Testis (tissue), 3 donors: ENCODE data around the gene EIF2S2. TPM values are rescaled to one million over a fixed set of nuclear protein-coding genes. Genes with fewer than 3 reads are reported as not detected.

Source experiments
- DNase-seq: peaks from one replicate; pipeline ENCODE4 v3.0.0-alpha.2; 2019
- H3K27ac ChIP-seq, 2 donors: fragments of 200-600 bp; sonication (generic); one replicate each; pipeline ENCODE4 v1.5.1; 2019
- H3K27me3 ChIP-seq: fragments of 200-600 bp; sonication (generic); one replicate; pipeline ENCODE4 v1.5.1; 2019
- H3K36me3 ChIP-seq: fragments of 200-600 bp; sonication (generic); one replicate; pipeline ENCODE4 v1.5.1; 2017; ENCODE audit warnings: low read depth; ENCODE audit errors: missing control alignments
- H3K4me1 ChIP-seq: fragments of 200-600 bp; sonication (generic); one replicate; pipeline ENCODE4 v1.5.1; 2019
- H3K4me3 ChIP-seq, 2 donors: fragments of 200-600 bp; sonication (generic); one replicate each; pipeline ENCODE4 v1.5.1; 2017 to 2019
- H3K9me3 ChIP-seq: fragments of 200-600 bp; sonication (generic); one replicate; pipeline ENCODE4 v1.5.1; 2017
- CTCF ChIP-seq, 3 experiments: fragments of 450-650 bp in 2 of 3; fragments of 200-600 bp in 1 of 3; sonication (generic) in 1 of 3; IDR thresholded peaks; one replicate each; pipeline ENCODE4 v1.5.1; 2016 to 2019; ENCODE audit warnings: antibody characterized with exemption in 3 of 3, mild to moderate bottlenecking in 2 of 3, moderate library complexity in 1 of 3
- POLR2A ChIP-seq: fragments of 450-650 bp; IDR thresholded peaks from one replicate; pipeline ENCODE4 v1.6.1; 2017; ENCODE audit warnings: antibody characterized with exemption, mild to moderate bottlenecking, moderate library complexity
- WGBS, 2 donors: methylation state at CpG; one replicate each; pipeline ENCODE4 v1.1.5; 2018; 5-methylcytosine and 5-hydroxymethylcytosine counted together
- intact Hi-C: fragments of 100-400 bp; cut with DNase I; formaldehyde crosslinking; loops from one replicate; pipeline ENCODE4 v1.15.1; 2023; ENCODE audit warnings: low total_unique reads
- polyA plus RNA-seq: library from polyadenylated mRNA; stranded (reverse); fragments of 350-450 nt; fragmentation: Illumina TruSeq; extraction: RNeasy Lipid Tissue Mini Kit (QIAGEN cat#74804); gene quantifications from one replicate; pipeline ENCODE4 v1.2.3, GENCODE V29; 2014; ENCODE audit warnings: low read depth, low replicate concordance; ENCODE audit not compliant: insufficient read depth
- total RNA-seq, 2 donors: library from RNA; depleted of rRNA; stranded (reverse); fragments of >200 nt; gene quantifications; one replicate each; pipeline ENCODE4 v1.2.3, GENCODE V29; 2016

The EIF2S2 gene
- total and polyA plus RNA-seq, 3 donors from 2014 or later = 41.9 to 48.9 (median 45.4) TPM

- peak; percentile 77 for DNase-seq
- no peak for TF ChIP-seq CTCF (IDR thresholded peaks at IDR 0.05)
- H3K36me3 ChIP-seq = no peaks in the 10 kb centered on the region
- no peaks in the 10 kb centered on the region for H3K9me3 ChIP-seq
- intact Hi-C loops = no loop called here
- no peak overlapping the region for H3K4me3 ChIP-seq
- 52 to 54% methylated on average over 5 to 7 of the region's 7 CpGs for WGBS, 2 donors
- peaks cover 9% of the 10 kb centered on the region for H3K4me1 ChIP-seq
- H3K27me3 ChIP-seq = no peaks in the 10 kb centered on the region
- H3K27ac ChIP-seq = peak overlapping the region in 1 of 2 donors; percentile 26
Observed at GRCh38 chr20:34083137-34083536, 28.9 kb downstream of the EIF2S2 start.

GRCh38 chr20:34082232-34082887, 29.7 kb downstream of the EIF2S2 start:
- no peak overlapping the region for H3K4me3 ChIP-seq
- H3K36me3 ChIP-seq = no peaks in the 10 kb centered on the region
- H3K27me3 ChIP-seq = no peaks in the 10 kb centered on the region
- TF ChIP-seq CTCF (IDR thresholded peaks at IDR 0.05) = no peak
- TF ChIP-seq POLR2A = no peak
- intact Hi-C loops = no loop called here
- H3K4me1 ChIP-seq = peaks cover 9% of the 10 kb centered on the region
- no peak for DNase-seq
- H3K27ac ChIP-seq = peak overlapping the region in 1 of 2 donors; percentile 26
- 85 to 88% methylated on average over 7 to 8 of the region's 8 CpGs for WGBS, 2 donors
- no peaks in the 10 kb centered on the region for H3K9me3 ChIP-seq

- H3K27ac ChIP-seq = no peak overlapping the region
- peaks cover 9% of the 10 kb centered on the region for H3K4me1 ChIP-seq
- no peak for TF ChIP-seq CTCF (IDR thresholded peaks at IDR 0.05)
- TF ChIP-seq POLR2A = no peak
- intact Hi-C loops = loop anchor here (10.0 kb wide), 1 partner anchor 215 kb away; no protein-coding TSS in a partner anchor
- no peaks in the 10 kb centered on the region for H3K36me3 ChIP-seq
- 97 to 98% methylated on average over 6 of the region's 6 CpGs for WGBS, 2 donors
- no peak overlapping the region for H3K4me3 ChIP-seq
- no peak for DNase-seq
- no peaks in the 10 kb centered on the region for H3K27me3 ChIP-seq
- H3K9me3 ChIP-seq = no peaks in the 10 kb centered on the region
Observed at GRCh38 chr20:34079818-34080217, 32.2 kb downstream of the EIF2S2 start.

- H3K27ac ChIP-seq = no peak overlapping the region
- H3K36me3 ChIP-seq = no peaks in the 10 kb centered on the region
- no peak for DNase-seq
- peaks cover 8% of the 10 kb centered on the region for H3K4me1 ChIP-seq
- intact Hi-C loops = loop anchor here (10.0 kb wide), 1 partner anchor 214 kb away; no protein-coding TSS in a partner anchor
- no peaks in the 10 kb centered on the region for H3K27me3 ChIP-seq
- WGBS, 2 donors = 96 to 100% methylated on average over 3 to 5 of the region's 5 CpGs
- no peak overlapping the region for H3K4me3 ChIP-seq
- TF ChIP-seq CTCF (IDR thresholded peaks at IDR 0.05) (no peak), POLR2A (no peak)
- H3K9me3 ChIP-seq = no peaks in the 10 kb centered on the region
Observed at GRCh38 chr20:34078540-34078939, 33.5 kb downstream of the EIF2S2 start.

- Histone ChIP-seq H3K4me1 (no peaks in the 10 kb centered on the region), H3K27ac (no peak overlapping the region), H3K36me3 (no peaks in the 10 kb centered on the region), H3K4me3 (no peak overlapping the region), H3K9me3 (no peaks in the 10 kb centered on the region), H3K27me3 (no peaks in the 10 kb centered on the region)
- intact Hi-C loops = loop anchor here (10.0 kb wide), 1 partner anchor 212 kb away; no protein-coding TSS in a partner anchor
- TF ChIP-seq CTCF (IDR thresholded peaks at IDR 0.05) = no peak
- TF ChIP-seq POLR2A = no peak
- DNase-seq = no peak
- WGBS, 2 donors = 94 to 95% methylated on average over 19 to 20 of the region's 20 CpGs
Observed at GRCh38 chr20:34076952-34077351, 35.1 kb downstream of the EIF2S2 start.
